T-helper 2 cell treated with Interferon-gamma antibody and Interleukin-4, amounts not matched to agents 100 ng/mL and 5 ng/mL, for 36 hours (primary cell): Measurements from ENCODE around the gene NCLN. TPM values are rescaled to one million over a fixed set of nuclear protein-coding genes. Genes with fewer than 3 reads are reported as not detected.
"Not testable (repeated sequence)": the region's sequence is repeated elsewhere in the genome, so short reads cannot be mapped to it uniquely, and the experiment has no call there.

ENCODE experiments used
- intact Hi-C: fragments of 100-400 bp; cut with micrococcal nuclease; formaldehyde crosslinking; loops from one replicate; pipeline ENCODE4 v1.15.1; 2023
- total RNA-seq: library from RNA; stranded (reverse); gene quantifications from 2 replicates; pipeline ENCODE4 v1.2.3, GENCODE V29; 2022

Gene NCLN
- total RNA-seq, 1 donor from 2014 or later: 61.0 TPM

GRCh38 chr19:3178973-3179738, 6.6 kb upstream of the NCLN start:
- intact Hi-C loops: loop anchor here (2.0 to 5.0 kb wide), 2 partner anchors 24 to 42 kb away; partner anchors contain the start of gene GNA15

- intact Hi-C loops: loop anchor here (2.0 to 5.0 kb wide), 2 partner anchors 25 to 43 kb away; partner anchors contain the start of gene GNA15
These were observed 5.9 kb upstream of the NCLN start for GRCh38 chr19:3179739-3180293.

DNA sequence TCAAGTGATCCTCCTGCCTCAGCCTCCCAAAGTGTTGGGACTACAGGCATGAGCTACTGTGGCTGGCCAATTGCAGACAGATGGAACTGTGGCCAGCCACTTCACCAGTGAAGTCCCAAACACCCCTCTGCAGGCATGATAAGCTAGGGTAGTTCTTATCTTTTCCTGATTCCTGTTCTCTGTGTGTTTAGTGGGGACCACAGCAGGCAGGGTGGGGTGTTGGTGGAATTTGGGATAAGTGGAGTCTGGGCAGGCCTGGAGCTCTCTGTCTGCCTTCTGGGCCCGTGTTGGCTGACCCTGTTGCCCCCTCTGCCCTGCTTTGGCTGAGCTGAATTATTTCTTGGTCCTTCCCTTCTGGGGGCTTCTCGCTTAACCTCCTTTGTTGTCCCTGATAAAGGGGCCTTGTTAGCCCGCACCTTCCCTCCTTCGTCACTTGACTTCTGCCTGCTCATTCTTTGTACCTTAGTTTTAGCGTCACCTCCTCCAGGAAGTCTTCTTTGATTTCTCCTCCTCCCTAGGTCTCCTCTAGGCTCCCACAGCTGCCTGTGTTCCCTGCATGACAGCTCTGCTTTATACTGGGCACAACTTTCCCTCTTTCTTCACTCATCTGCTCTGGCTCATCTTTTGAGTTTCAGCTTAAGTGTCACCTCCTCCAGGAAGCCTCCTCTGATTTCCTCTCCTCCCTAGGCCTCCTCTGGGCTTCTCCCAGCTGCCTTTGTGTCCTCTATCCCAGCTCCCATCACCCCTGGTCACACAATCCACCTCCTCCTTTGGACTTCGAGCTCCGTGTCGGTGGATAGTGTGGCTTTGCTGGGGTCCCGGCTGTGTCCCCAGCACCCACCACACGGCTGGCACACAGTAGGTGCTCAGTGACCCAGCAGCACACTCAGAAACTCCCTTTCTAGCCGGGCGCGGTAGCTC, 1.7 kb upstream of the NCLN start:
- intact Hi-C loops: loop anchor here (2.0 kb wide), 2 partner anchors 123 to 401 kb away; partner anchors contain the start of gene SGTA

DNA sequence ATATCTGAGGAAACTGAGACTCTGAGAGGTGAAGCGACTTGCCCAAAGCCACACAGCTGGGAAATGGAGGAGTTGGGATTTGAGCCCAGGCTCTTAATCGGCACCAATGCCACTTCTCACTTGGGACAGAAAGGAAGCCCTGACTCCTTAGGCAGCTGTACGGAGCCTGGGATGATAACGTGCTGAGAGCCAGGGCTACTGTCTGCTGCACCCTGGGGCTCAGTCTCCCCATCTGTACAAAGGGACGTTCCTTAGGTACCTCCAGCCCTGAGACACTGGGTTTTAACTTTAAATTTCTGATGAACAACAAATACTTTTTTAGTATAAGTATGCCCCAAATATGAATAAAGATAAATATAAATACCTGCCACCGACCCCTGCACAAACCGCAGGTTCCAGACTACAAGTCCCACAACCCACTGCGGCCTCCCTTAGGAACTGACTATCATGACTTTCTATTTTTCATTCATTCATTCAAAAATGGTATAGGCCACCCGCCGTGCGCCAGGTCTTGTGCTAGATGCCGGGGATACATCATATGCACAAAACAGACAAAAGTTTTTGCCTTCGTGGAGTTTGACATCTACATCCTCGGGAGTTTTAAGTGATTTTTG, 776 bp upstream of the NCLN start:
- intact Hi-C loops: loop anchor here (1.0 to 5.0 kb wide), 5 partner anchors 124 to 402 kb away; partner anchors contain the start of gene SGTA

DNA sequence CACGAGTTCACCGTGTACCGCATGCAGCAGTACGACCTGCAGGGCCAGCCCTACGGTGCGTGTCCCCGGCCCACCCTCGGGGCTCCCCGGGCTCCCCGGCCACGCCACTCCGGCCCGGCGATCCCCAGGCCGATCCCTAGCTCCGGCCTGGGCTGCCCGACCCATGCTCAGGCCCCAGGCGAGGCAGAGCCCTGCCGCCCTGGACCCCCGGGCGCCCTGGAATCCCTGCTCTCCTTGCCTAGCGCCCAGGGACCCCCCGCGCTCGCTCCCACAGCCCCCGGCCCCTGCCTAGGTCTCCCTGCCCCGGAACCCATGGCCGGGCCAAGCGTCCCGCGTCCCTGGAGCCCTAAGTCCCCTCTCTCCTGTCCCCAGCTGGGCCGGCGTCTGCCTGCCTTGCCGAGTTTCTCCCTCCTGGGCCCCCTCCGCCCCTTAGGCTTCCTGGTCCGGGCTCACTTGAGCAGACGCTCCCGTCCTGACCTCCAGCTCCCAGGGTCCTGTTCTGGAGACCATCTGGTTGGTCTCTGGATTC, 494 bp downstream of the NCLN start:
- intact Hi-C loops: loop anchor here (5.0 kb wide), 1 partner anchor 234 kb away; no protein-coding TSS in a partner anchor

GRCh38 chr19:3186891-3187661, 1.3 kb downstream of the NCLN start:
- intact Hi-C loops: loop anchor here (5.0 kb wide), 1 partner anchor 235 kb away; no protein-coding TSS in a partner anchor

- intact Hi-C loops: loop anchor here (5.0 kb wide), 1 partner anchor 236 kb away; no protein-coding TSS in a partner anchor
These were observed 2.2 kb downstream of the NCLN start for GRCh38 chr19:3187662-3188511.

- intact Hi-C loops: loop anchor here (5.0 kb wide), 1 partner anchor 237 kb away; no protein-coding TSS in a partner anchor
These were observed 3.2 kb downstream of the NCLN start for GRCh38 chr19:3188627-3189596.

- intact Hi-C loops: loop anchor here (5.0 kb wide), 1 partner anchor 238 kb away; no protein-coding TSS in a partner anchor
These were observed 4.2 kb downstream of the NCLN start for GRCh38 chr19:3189702-3190469.

DNA sequence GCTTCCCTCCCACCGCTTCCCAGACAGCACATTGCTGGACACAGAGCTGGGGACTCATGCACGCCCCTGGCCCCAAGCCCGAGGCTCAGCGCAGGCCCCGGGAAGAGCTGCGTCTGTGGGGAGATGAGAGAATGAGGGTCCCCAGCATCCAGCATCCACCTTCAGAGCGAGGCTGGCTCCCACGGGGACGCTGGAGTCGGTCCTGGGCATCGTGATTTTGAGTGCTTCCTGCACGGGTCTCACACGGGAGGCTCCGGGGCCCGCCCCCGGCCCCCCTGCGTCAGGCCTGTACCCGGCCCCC, 4.7 kb downstream of the NCLN start:
- intact Hi-C loops: no loop called here

DNA sequence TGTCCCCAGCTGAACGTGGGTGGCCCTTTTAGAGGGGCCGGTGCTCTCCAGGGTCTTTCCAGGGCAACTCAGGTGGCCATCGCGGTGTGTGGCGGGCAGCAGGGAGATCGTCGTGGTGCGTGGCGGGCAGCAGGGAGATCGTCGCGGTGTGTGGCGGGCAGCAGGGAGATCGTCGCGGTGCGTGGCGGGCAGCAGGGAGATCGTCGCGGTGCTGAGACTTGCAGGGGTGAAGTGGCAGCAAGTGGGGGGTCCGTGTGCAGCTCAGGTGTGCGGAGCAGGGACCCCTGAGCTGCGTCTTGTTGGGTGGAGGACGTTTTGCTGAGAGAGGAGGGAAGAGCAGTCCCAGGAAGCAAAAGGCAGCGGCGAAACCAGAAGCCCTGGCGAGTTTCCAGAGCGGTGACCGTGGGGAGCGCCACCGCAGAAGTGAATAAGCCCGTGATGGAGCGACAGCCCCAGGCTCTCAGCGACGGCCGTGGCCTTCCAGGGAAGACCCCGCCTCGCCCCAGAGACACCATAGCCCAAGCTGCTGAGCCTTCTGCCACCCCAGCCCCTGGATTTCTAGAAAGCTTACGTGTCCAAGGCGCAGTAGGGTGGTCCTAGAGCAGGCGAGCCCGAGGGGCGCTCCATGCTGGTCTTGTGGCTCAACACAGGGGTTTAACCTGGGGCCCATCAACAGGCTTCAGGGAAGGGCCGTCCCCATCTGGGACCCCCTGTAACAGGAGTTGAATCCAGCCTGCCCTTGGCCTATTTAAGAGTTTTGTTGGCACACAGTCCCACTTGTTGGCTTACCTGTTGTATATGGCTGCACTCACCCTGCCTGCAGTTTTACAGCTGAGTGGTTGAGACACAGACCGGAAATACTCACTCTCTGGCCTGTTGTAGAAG, 5.4 kb downstream of the NCLN start:
- intact Hi-C loops: no loop called here

DNA sequence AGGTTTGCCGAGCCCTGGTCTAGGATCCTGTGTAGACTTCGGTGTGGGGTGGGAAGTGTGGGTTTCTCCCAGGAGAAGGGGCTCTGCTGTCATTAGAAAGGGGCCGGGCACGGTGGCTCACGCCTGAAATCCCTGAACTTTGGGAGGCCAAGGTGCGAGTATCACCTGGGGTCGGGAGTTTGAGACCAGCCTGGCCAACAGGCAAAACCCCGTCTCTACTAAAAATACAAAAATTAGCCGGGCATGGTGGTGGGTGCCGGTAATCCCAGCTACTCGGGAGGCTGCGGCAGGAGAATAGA, 6.0 kb downstream of the NCLN start:
- intact Hi-C loops: not testable (repeated sequence)

- intact Hi-C loops: no loop called here
These were observed 6.5 kb downstream of the NCLN start for GRCh38 chr19:3192228-3192635.

DNA sequence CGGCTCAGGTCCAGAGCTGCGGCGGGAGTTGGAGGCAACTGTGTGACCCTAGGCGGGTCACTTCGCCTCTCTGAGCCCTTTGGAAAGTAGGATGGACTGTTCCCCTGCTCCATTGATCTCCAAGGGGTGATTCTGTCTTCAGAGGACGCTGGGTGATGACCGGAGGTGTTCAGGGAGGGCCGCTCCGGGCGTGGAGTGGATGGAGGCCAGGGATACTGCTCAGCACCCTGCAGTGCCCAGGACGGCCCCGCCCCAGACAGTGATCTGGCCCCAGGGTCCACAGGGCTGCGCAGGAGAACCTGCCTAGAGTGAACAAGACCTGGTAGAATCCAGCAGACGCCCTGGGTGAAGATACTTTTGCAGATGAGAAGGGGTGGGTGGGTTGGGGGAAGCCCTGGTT, 7.0 kb downstream of the NCLN start:
- intact Hi-C loops: no loop called here

DNA sequence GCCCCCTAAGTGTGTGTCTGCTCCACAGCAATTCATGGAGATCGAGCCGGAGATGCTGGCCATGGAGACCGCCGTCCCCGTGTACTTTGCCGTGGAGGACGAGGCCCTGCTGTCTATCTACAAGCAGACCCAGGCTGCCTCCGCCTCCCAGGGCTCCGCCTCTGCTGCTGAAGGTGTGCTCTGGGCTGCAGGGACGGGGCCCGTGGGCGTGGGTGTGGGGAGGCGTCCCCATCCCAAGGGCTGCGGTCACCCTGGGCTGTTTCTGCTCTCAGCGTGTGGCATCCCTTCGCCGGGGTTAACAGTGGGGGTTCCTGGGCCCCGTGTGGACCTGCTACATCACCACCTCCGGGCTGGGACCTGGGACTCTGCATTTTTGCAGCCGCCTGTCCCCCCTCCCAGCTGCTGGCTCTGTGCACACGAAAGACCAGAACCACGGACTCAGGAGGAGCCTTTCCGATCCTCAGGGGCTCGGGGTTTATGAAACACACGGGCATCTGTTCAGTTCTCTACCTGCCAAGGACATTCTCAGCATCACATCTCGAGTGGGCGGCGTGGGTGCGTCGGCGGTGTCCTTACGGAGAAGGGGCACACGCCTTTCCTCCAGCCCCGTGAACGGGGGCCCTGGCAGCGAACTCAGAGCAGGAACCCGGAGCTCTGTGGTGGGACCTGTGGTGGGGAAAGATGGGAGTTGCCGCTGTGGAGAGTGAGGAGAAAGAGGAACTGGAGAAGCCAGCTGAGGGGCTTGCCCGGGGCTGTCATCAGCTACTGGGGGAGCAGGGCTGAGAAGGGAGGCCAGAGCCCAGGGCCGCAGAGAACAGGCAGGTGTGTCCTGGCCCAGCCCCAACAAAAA, 7.8 kb downstream of the NCLN start:
- intact Hi-C loops: no loop called here
